ENCODE results near the gene EMILIN2. TPM values are rescaled to one million over a fixed set of nuclear protein-coding genes. Genes with fewer than 3 reads are reported as not detected.

The EMILIN2 gene
- total and polyA plus RNA-seq, 9 of the 15 experiments (the other 6 are each of a cell fraction or from before 2014, with no cell fraction given), result 0.01 to 0.40 (median 0.19) TPM

GRCh38 chr18:2898186-2898640 lies 51.4 kb downstream of the EMILIN2 start (continued):
- TF ChIP-seq ZNF407 (IDR thresholded peaks at IDR 0.05; ENCODE audit: low read depth), result no peak
- TF ChIP-seq CTBP1 (IDR thresholded peaks at IDR 0.05; ENCODE audit: borderline replicate concordance), result peak; percentile 79; the same call in 1 of the 2 replicates
- no peak for TF ChIP-seq ZNF24 (IDR thresholded peaks at IDR 0.05)
- TF ChIP-seq TFAP4 (CRISPR knock-in tag; IDR thresholded peaks at IDR 0.05; ENCODE audit: borderline replicate concordance), result peak; percentile 71
- TF ChIP-seq ZBTB40 (IDR thresholded peaks at IDR 0.05), result peak; percentile 51; the same call in 1 of the 2 replicates
- TF ChIP-seq ZBTB40 (CRISPR knock-in tag; IDR thresholded peaks at IDR 0.05), result no peak
- TF ChIP-seq KAT7 (CRISPR knock-in tag; IDR thresholded peaks at IDR 0.05; ENCODE audit: borderline replicate concordance), result peak; percentile 46; the same call in 1 of the 2 replicates
